PC-9 (cell line): ENCODE results near the gene NOP9. TPM values are rescaled to one million over a fixed set of nuclear protein-coding genes. Genes with fewer than 3 reads are reported as not detected.
"Not testable (repeated sequence)": the region's sequence is repeated elsewhere in the genome, so short reads cannot be mapped to it uniquely, and the experiment has no call there.

Experiments
- BruUV-seq: library from RNA; stranded (reverse); fragments of 400-500 nt; replicated peaks from 2 replicates; lab custom pipeline; 2021; lab: Mats Ljungman, UMichigan
- CTCF ChIA-PET: fragments of 300-600 bp; sonication (Branson Sonifier 250); formaldehyde crosslinking; loops from one replicate; lab custom pipeline; 2022; ENCODE audit warnings: antibody characterized with exemption; lab: Charles Lee
- POLR2A ChIA-PET: fragments of 300-600 bp; sonication (Branson Sonifier 250); formaldehyde crosslinking; loops from one replicate; lab custom pipeline; 2022; ENCODE audit warnings: antibody characterized with exemption; ENCODE audit not compliant: unreplicated experiment; lab: Charles Lee
- DNase-seq, 2 experiments: peaks; one replicate each; pipeline versions ENCODE4 v3.0.0 to v3.0.0-alpha.2; 2015 to 2022; ENCODE audit warnings: mixed read lengths in 1 of 2
- H2AFZ ChIP-seq: fragments of 200-600 bp; sonication (generic); 2 replicates; pipeline ENCODE4 v1.8.1; 2017; ENCODE audit warnings: antibody characterized with exemption
- H3F3A ChIP-seq: fragments of 200-600 bp; sonication (generic); 2 replicates; pipeline ENCODE4 v1.8.1; 2017; ENCODE audit warnings: antibody characterized with exemption, mild to moderate bottlenecking, low read depth; ENCODE audit not compliant: insufficient read depth
- H3K27ac ChIP-seq: fragments of 200-600 bp; sonication (generic); 2 replicates; pipeline ENCODE4 v1.6.1; 2016; ENCODE audit warnings: mixed run types
- H3K27me3 ChIP-seq: fragments of 200-600 bp; sonication (generic); 2 replicates; pipeline ENCODE4 v1.6.1; 2016; ENCODE audit warnings: low read depth, mixed run types; ENCODE audit not compliant: insufficient read depth
- H3K36me3 ChIP-seq: fragments of 200-600 bp; sonication (generic); 2 replicates; pipeline ENCODE4 v1.6.1; 2016; ENCODE audit warnings: low read depth, mixed run types
- H3K4me1 ChIP-seq: fragments of 200-600 bp; sonication (generic); replicated peaks from 2 replicates; pipeline ENCODE4 v1.6.1; 2016; ENCODE audit warnings: mixed run types; ENCODE audit not compliant: insufficient read depth
- H3K4me2 ChIP-seq: fragments of 200-600 bp; sonication (generic); 2 replicates; pipeline ENCODE4 v1.6.1; 2017; ENCODE audit warnings: mixed run types
- H3K4me3 ChIP-seq: fragments of 200-600 bp; sonication (generic); 2 replicates; pipeline ENCODE4 v1.6.1; 2016; ENCODE audit warnings: mixed run types
- H3K79me2 ChIP-seq: fragments of 200-600 bp; sonication (generic); 2 replicates; pipeline ENCODE4 v1.6.1; 2017; ENCODE audit warnings: low read depth, mixed run types
- H3K9me2 ChIP-seq: fragments of 200-600 bp; sonication (generic); 2 replicates; pipeline ENCODE4 v1.8.1; 2017; ENCODE audit warnings: mild to moderate bottlenecking; ENCODE audit not compliant: insufficient read depth
- H3K9me3 ChIP-seq: fragments of 200-600 bp; sonication (generic); 2 replicates; pipeline ENCODE4 v1.8.1; 2016; ENCODE audit warnings: low read depth; ENCODE audit not compliant: insufficient read depth
- H4K20me1 ChIP-seq: fragments of 200-600 bp; sonication (generic); 2 replicates; pipeline ENCODE4 v1.8.1; 2017; ENCODE audit not compliant: insufficient read depth
- EZH2 ChIP-seq: fragments of 200-600 bp; sonication (generic); IDR thresholded peaks from 2 replicates; pipeline ENCODE4 v1.8.0; 2017; ENCODE audit warnings: antibody characterized with exemption, low read depth
- intact Hi-C: fragments of 100-400 bp; cut with micrococcal nuclease; formaldehyde crosslinking; loops from one replicate; pipeline ENCODE4 v1.10.0; 2022; ENCODE audit not compliant: unreplicated experiment
- total RNA-seq: library from RNA; stranded (reverse); gene quantifications from 2 replicates; pipeline ENCODE4 v1.2.3, GENCODE V29; 2021
- TF ChIP-seq, protein P1 (sequence below): fragments of 200-600 bp; sonication (generic); conservative IDR thresholded peaks from 2 replicates; pipeline ENCODE4 v1.6.1; 2017; ENCODE audit warnings: mixed run types, antibody characterized with exemption, mild to moderate bottlenecking, moderate library complexity

The NOP9 gene
- total RNA-seq, 1 experiment from 2014 or later = 24.4 TPM

- Histone ChIP-seq H2AFZ (no peak overlapping the region), H3K4me3 (no peak overlapping the region), H3K9me2 (no peaks in the 10 kb centered on the region), H3K27ac (no peak overlapping the region; the same call in 1 of the 2 replicates), H3K4me2 (0 out of 2 replicates have a peak overlapping the region, but pooled peaks have one; percentile 15), H3K36me3 (no peaks in the 10 kb centered on the region), H3K27me3 (no peaks in the 10 kb centered on the region), H4K20me1 (no peaks in the 10 kb centered on the region), H3F3A (no peaks in the 10 kb centered on the region), H3K9me3 (no peaks in the 10 kb centered on the region), H3K4me1 (peaks cover 18% of the 10 kb centered on the region; the same call in 1 of the 2 replicates), H3K79me2 (no peaks in the 10 kb centered on the region)
- TF ChIP-seq, protein P1, sequence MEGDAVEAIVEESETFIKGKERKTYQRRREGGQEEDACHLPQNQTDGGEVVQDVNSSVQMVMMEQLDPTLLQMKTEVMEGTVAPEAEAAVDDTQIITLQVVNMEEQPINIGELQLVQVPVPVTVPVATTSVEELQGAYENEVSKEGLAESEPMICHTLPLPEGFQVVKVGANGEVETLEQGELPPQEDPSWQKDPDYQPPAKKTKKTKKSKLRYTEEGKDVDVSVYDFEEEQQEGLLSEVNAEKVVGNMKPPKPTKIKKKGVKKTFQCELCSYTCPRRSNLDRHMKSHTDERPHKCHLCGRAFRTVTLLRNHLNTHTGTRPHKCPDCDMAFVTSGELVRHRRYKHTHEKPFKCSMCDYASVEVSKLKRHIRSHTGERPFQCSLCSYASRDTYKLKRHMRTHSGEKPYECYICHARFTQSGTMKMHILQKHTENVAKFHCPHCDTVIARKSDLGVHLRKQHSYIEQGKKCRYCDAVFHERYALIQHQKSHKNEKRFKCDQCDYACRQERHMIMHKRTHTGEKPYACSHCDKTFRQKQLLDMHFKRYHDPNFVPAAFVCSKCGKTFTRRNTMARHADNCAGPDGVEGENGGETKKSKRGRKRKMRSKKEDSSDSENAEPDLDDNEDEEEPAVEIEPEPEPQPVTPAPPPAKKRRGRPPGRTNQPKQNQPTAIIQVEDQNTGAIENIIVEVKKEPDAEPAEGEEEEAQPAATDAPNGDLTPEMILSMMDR = no peak
- no peak for TF ChIP-seq EZH2
- no TSS peak for BruUV-seq
- intact Hi-C loops = no loop called here
- ChIA-PET CTCF (no interaction called here), POLR2A (no interaction called here)
- peak in 1 of 2 experiments; percentile 34 for DNase-seq
These were observed 54.2 kb downstream of the NOP9 start for GRCh38 chr14:24353559-24354481.

DNA sequence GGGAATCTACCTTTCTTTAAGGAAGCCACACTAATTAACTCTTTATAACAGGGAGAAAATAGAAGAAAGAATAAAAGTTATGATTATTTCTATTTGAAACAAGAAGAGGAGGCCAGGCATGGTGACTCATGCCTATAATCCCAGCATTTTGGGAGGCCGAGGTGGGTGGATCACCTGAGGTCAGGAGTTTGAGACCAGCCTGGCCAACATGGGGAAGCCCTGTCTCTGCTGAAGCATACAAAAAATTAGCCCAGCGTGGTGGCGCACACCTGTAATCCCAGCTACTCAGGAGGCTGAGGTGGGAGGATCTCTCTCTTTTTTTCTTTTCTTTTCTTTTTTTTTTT is 54.8 kb downstream of the NOP9 start:
- H3K79me2 ChIP-seq, CTCF ChIA-PET, H2AFZ ChIP-seq, H3K9me3 ChIP-seq, H3K27ac ChIP-seq, H3K4me3 ChIP-seq, DNase-seq, H3K36me3 ChIP-seq, H3F3A ChIP-seq, H3K9me2 ChIP-seq, BruUV-seq, H3K27me3 ChIP-seq, POLR2A ChIA-PET, H4K20me1 ChIP-seq, intact Hi-C loops: not testable (repeated sequence)
- Histone ChIP-seq H3K4me2 (0 out of 2 replicates have a peak overlapping the region, but pooled peaks have one; percentile 15), H3K4me1 (peaks cover 18% of the 10 kb centered on the region; the same call in 1 of the 2 replicates)

DNA sequence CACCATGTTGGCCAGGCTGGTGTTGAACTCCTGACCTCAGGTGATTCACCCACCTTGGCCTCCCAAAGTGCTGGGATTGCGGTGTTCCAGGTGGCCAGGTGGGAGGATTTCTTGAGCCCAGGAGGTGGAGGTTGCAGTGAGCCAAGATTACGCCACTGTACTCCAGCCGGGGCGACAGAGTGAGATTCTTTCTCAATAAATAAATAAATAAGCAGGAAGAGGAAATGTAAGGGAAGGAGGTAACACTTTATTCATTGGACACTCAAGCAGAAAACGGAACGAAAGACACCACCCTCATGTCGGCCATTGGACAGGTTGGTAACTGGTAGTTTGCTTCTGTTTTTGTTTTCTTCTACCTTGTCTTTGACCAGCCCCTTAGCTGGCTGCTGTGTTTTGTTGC is 55.4 kb downstream of the NOP9 start:
- Histone ChIP-seq H4K20me1 (no peaks in the 10 kb centered on the region), H3K4me1 (peaks cover 18% of the 10 kb centered on the region; the same call in 1 of the 2 replicates), H3K36me3 (no peaks in the 10 kb centered on the region), H3F3A (no peaks in the 10 kb centered on the region), H3K27ac (no peak overlapping the region), H3K9me2 (no peaks in the 10 kb centered on the region), H3K79me2 (no peaks in the 10 kb centered on the region), H2AFZ (no peak overlapping the region; the same call in 1 of the 2 replicates), H3K4me2 (no peak overlapping the region), H3K4me3 (no peak overlapping the region), H3K9me3 (no peaks in the 10 kb centered on the region), H3K27me3 (no peaks in the 10 kb centered on the region)
- intact Hi-C loops = no loop called here
- ChIA-PET CTCF (no interaction called here), POLR2A (no interaction called here)
- no peak for DNase-seq
- BruUV-seq = no TSS peak
- no peak for TF ChIP-seq EZH2
- TF ChIP-seq, protein P1 = no peak
